ENCODE measurements around the gene AURKAIP1.
A peak's percentile ranks its signal among the peaks of the same experiment; 100 is the strongest.

Gene AURKAIP1

DNA sequence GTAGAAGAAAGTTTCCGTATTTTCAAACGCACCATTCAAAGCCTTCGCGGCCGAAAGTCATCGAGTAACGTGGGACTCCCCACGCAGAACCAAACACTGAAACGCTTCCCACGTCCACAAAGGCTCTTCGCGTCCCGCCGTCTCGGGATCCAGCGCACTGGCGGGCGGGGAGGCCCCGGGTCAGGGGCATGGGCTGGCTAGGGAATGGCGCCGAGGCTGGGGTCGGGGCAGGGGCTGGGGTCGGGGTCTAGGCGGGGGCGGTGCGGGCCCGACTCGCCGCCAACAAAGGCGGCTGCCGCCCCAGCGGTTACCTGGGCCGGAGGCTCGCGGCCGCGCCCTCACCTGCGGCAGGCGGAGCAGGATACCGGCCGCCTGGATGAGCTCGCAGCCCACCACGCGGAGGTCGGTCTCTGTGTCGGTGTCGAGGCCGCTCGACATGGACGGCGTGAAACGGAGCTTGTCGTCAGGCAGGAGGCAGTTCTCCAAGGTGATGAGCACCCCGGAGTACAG, 23.7 kb upstream of the AURKAIP1 start:
- TF ChIP-seq, protein P1, sequence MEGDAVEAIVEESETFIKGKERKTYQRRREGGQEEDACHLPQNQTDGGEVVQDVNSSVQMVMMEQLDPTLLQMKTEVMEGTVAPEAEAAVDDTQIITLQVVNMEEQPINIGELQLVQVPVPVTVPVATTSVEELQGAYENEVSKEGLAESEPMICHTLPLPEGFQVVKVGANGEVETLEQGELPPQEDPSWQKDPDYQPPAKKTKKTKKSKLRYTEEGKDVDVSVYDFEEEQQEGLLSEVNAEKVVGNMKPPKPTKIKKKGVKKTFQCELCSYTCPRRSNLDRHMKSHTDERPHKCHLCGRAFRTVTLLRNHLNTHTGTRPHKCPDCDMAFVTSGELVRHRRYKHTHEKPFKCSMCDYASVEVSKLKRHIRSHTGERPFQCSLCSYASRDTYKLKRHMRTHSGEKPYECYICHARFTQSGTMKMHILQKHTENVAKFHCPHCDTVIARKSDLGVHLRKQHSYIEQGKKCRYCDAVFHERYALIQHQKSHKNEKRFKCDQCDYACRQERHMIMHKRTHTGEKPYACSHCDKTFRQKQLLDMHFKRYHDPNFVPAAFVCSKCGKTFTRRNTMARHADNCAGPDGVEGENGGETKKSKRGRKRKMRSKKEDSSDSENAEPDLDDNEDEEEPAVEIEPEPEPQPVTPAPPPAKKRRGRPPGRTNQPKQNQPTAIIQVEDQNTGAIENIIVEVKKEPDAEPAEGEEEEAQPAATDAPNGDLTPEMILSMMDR (conservative IDR thresholded peaks at IDR 0.05; ENCODE audit: low read depth, low read length), result no peak
- no peak for DNase-seq (ENCODE audit: low read depth)

DNA sequence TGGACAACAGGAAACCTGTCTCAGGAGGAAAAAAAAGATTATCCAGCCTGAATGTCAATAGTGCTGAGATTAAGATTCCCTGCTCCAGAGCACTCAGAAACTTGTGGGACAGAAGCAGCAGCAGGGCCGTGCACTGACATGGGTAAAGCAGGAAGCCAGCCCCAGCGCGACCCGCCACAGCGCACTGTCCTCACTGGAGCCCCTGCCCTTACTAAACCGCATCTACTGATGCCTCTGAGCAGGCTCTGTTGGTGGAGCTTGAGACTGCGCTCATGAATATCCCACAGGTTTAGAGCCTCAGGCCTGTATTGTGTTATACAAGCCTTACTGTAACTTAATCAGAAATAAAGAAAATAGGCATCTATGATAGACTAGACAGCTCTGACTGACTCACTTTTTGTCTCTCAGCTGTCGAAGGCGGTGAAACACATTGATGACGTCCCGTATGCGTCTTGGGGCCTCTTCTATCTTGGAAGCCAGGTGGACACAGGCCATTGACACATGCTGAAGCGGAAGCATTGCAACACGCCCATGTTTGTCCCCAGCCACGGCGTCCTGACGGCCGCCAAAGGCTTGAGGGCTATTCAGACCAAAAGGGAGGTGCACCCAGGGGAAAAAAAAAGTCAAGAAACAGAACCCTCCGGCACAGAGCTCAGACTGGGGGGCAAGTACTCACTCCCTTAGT, 23.0 kb upstream of the AURKAIP1 start:
- peak overlapping the region; percentile 97 for H3K4me3 ChIP-seq (ENCODE audit: low read depth, low read length)
- TF ChIP-seq, protein P1 (conservative IDR thresholded peaks at IDR 0.05; ENCODE audit: low read depth, low read length), result no peak
- DNase-seq (ENCODE audit: low read depth), result no peak

More for the DNA sequence above, 23.7 kb upstream of the AURKAIP1 start:
- peak overlapping the region; percentile 97 for H3K4me3 ChIP-seq (ENCODE audit: low read depth, low read length)

DNA sequence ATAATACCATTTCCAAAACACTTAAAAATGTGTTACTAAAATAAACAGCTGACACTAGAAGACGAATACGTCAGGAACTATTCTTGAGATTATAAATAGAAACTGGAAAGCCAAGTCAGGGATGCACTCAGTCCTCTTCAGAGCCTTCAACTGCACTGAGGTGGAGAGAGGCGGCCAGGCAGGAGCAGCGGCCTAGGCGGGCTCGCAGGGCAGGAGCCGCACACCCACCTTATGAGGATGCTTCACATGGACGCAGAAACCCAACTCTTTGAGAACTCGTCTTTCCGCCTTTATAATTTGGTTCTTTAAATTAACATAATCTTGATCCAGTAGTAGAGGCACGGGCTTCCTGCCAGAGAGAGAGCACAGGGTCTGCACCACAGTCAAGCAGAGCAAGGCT, 20.2 kb upstream of the AURKAIP1 start:
- no peak for DNase-seq (ENCODE audit: low read depth)
- TF ChIP-seq, protein P1 (conservative IDR thresholded peaks at IDR 0.05; ENCODE audit: low read depth, low read length), result no peak
- H3K4me3 ChIP-seq (ENCODE audit: low read depth, low read length), result no peak overlapping the region

DNA sequence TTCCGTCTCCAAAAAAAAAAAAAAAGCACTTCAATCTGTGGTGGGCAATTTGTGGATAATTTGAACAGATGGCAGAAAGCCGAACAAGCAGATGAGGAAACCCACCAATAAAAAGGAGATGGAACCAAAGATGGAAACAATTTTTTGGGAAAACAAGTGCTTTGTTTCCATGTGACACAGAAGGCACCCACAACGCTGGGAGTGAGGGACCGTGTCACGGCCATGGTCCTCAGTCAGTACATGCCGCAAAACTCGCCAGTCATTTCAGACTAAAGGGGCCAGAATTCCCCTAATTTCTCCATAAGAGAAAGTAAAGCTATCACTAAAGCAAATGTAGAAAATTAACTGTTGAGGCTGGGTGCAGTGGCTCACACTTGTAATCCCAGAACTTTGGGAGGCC, 19.1 kb upstream of the AURKAIP1 start:
- TF ChIP-seq, protein P1 (conservative IDR thresholded peaks at IDR 0.05; ENCODE audit: low read depth, low read length), result no peak
- no peak for DNase-seq (ENCODE audit: low read depth)
- no peak overlapping the region for H3K4me3 ChIP-seq (ENCODE audit: low read depth, low read length)

DNA sequence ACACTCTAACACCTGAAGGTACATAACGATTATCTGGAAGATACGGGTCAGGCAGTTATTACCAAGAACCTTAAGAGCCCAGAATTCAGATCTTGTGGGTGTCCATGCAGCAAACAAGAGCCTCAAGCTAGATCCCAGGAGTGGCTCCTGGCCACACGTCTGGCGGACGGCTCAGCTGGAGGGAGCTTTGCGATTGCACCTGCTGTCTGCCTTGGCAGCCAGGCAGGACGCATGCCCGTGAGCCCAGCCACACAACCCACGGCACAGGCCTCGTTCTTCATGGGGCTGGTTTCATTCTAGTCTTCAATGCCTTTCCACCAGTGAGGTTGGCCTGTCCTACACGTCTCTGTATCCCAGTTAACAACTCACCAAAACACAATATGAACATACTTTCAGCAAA, 18.4 kb upstream of the AURKAIP1 start:
- TF ChIP-seq, protein P1 (conservative IDR thresholded peaks at IDR 0.05; ENCODE audit: low read depth, low read length), result no peak
- H3K4me3 ChIP-seq (ENCODE audit: low read depth, low read length), result no peak overlapping the region
- no peak for DNase-seq (ENCODE audit: low read depth)

DNA sequence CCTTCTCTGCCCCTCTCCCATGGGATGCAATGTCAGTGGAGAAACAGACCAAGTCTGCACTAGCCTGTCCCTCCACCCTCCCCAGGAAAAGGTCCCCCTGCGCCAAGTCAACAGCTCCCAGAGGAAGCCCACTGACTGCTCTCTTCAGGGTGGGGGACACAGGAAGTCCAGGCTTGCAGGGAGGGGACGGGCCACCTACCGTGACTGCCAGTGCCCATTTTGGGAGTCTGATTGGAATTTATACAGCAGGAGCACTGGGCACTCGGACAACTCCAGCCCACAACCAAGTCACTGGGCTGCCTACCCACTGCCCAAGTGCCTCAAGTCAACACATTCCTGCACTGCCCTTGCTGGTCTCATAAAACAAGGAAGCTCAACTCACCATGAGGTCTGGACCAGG, 18.0 kb upstream of the AURKAIP1 start:
- TF ChIP-seq, protein P1 (conservative IDR thresholded peaks at IDR 0.05; ENCODE audit: low read depth, low read length), result no peak
- DNase-seq (ENCODE audit: low read depth), result no peak
- H3K4me3 ChIP-seq (ENCODE audit: low read depth, low read length), result no peak overlapping the region

DNA sequence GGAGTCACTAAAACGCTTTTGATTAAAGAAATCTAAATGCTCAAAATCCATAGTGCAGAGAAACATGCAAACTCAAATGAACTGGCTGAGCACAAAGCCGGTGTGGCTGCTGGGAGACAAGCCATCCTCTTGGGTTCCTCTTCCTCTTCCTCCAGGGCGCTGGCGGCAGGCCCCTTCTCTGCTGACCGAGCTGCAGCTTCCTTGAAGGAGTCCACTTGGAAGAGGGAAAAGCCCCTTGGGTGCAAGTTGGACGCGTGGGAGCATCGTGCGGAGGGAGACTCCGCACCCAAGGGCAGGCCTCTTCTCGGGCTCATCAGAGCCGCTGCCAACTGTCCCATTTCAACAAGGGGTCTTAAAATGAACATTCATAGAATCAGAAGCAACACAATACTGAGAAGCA, 16.2 kb upstream of the AURKAIP1 start:
- TF ChIP-seq, protein P1 (conservative IDR thresholded peaks at IDR 0.05; ENCODE audit: low read depth, low read length), result no peak
- H3K4me3 ChIP-seq (ENCODE audit: low read depth, low read length), result no peak overlapping the region
- DNase-seq (ENCODE audit: low read depth), result no peak
